SK-N-SH (cell line): ENCODE measurements around the gene SLC25A24. TPM values are rescaled to one million over a fixed set of nuclear protein-coding genes. Genes with fewer than 3 reads are reported as not detected.

Experiments
- CTCF ChIA-PET: fragments of 300-600, 350-600 bp; formaldehyde crosslinking; extraction: SDS; loops from one replicate; lab custom pipeline; 2021; lab: Yijun Ruan, JAX
- POLR2A ChIA-PET: fragments of 350-600 bp; sonication (Branson Sonifier 250); formaldehyde crosslinking; extraction: SDS; loops from one replicate; lab custom pipeline; 2020; ENCODE audit warnings: antibody characterized with exemption, inconsistent platforms; lab: Yijun Ruan, JAX
- DNase-seq: peaks from one replicate; pipeline ENCODE4 v3.0.0; 2012
- H2AFZ ChIP-seq: fragments of 200-600 bp; sonication (generic); 2 replicates; pipeline ENCODE4 v1.8.1; 2016; ENCODE audit warnings: antibody characterized with exemption, mild to moderate bottlenecking, low read depth
- H3F3A ChIP-seq: fragments of 200-600 bp; sonication (generic); replicated peaks from 2 replicates; pipeline ENCODE3; 2016; ENCODE audit warnings: antibody characterized with exemption, mild to moderate bottlenecking; ENCODE audit not compliant: insufficient read depth
- H3K27ac ChIP-seq, 2 experiments: fragments of 200-500 bp in 1 of 2; fragments of 200-600 bp in 1 of 2; sonication (Bioruptor generic) in 1 of 2; sonication (generic), shearing (Covaris generic) in 1 of 2; 2 replicates each; pipeline versions ENCODE4 v1.5.1 to v1.6.1; 2014 to 2016; ENCODE audit warnings: low read depth in 2 of 2, inconsistent platforms in 1 of 2, low read length in 1 of 2, mild to moderate bottlenecking in 1 of 2, mixed read lengths in 1 of 2
- H3K27me3 ChIP-seq: fragments of 200-600 bp; sonication (generic), shearing (Covaris generic); 2 replicates; pipeline ENCODE4 v1.6.1; 2016; ENCODE audit warnings: mixed run types; ENCODE audit not compliant: insufficient read depth
- H3K36me3 ChIP-seq, 2 experiments: fragments of 200-500 bp in 1 of 2; fragments of 200-600 bp in 1 of 2; sonication (Bioruptor generic) in 1 of 2; sonication (generic) in 1 of 2; replicated peaks in 1 of 2; 2 replicates each; pipeline versions ENCODE3 to v1.5.1; 2014 to 2016; ENCODE audit warnings: low read length in 1 of 2, mild to moderate bottlenecking in 1 of 2; ENCODE audit not compliant: insufficient read depth in 2 of 2, control insufficient read depth in 1 of 2
- H3K4me1 ChIP-seq, 2 experiments: fragments of 200-500 bp in 1 of 2; fragments of 200-600 bp in 1 of 2; sonication (Bioruptor generic) in 1 of 2; sonication (generic), shearing (Covaris generic) in 1 of 2; 2 replicates each; pipeline versions ENCODE4 v1.5.1 to v1.6.1; 2014 to 2016; ENCODE audit warnings: low read depth in 1 of 2, low read length in 1 of 2, mixed run types in 1 of 2; ENCODE audit not compliant: insufficient read depth in 2 of 2, control insufficient read depth in 1 of 2
- H3K4me2 ChIP-seq: fragments of 200-600 bp; sonication (generic), shearing (Covaris generic); 2 replicates; pipeline ENCODE4 v1.6.1; 2017; ENCODE audit warnings: mixed run types
- H3K4me3 ChIP-seq, 2 experiments: fragments of 200-500 bp in 1 of 2; fragments of 200-600 bp in 1 of 2; sonication (Bioruptor generic) in 1 of 2; sonication (generic), shearing (Covaris generic) in 1 of 2; 2 replicates each; pipeline versions ENCODE4 v1.5.1 to v1.8.1; 2014 to 2016; ENCODE audit warnings: low read depth in 2 of 2, inconsistent platforms in 1 of 2, low read length in 1 of 2, mild to moderate bottlenecking in 1 of 2, mixed read lengths in 1 of 2, moderate library complexity in 1 of 2
- H3K79me2 ChIP-seq: fragments of 200-600 bp; sonication (generic); 2 replicates; pipeline ENCODE4 v1.8.1; 2017; ENCODE audit warnings: mild to moderate bottlenecking; ENCODE audit not compliant: insufficient read depth
- H3K9ac ChIP-seq: fragments of 200-600 bp; sonication (generic); 2 replicates; pipeline ENCODE4 v1.6.1; 2017; ENCODE audit warnings: mixed run types
- H3K9me2 ChIP-seq: fragments of 200-600 bp; sonication (generic); 2 replicates; pipeline ENCODE4 v1.6.1; 2017; ENCODE audit warnings: mixed run types
- H3K9me3 ChIP-seq: fragments of 200-600 bp; sonication (generic); 2 replicates; pipeline ENCODE4 v1.6.1; 2017; ENCODE audit warnings: mixed run types, mild to moderate bottlenecking, moderate library complexity
- H4K20me1 ChIP-seq: fragments of 200-600 bp; sonication (generic); 2 replicates; pipeline ENCODE4 v1.6.1; 2017; ENCODE audit warnings: mild to moderate bottlenecking, mixed run types; ENCODE audit not compliant: insufficient read depth
- EP300 ChIP-seq, 2 experiments: IDR thresholded peaks; 2 replicates each; pipeline versions ENCODE4 v1.4.0 to v1.6.1; 2012; ENCODE audit warnings: borderline replicate concordance in 1 of 2, low read depth in 1 of 2, low read length in 1 of 2
- EZH2phosphoT487 ChIP-seq: fragments of 200-600 bp; sonication (generic); IDR thresholded peaks from 2 replicates; pipeline ENCODE4 v1.6.1; 2017; ENCODE audit warnings: low read depth, mixed run types, mild to moderate bottlenecking, antibody characterized with exemption, moderate library complexity, borderline replicate concordance
- FOXM1 ChIP-seq: IDR thresholded peaks from 2 replicates; pipeline ENCODE4 v1.4.0; 2012; ENCODE audit warnings: low read depth, mild to moderate bottlenecking
- GABPA ChIP-seq: IDR thresholded peaks from 2 replicates; pipeline ENCODE4 v1.4.0; 2012; ENCODE audit warnings: low read depth, mild to moderate bottlenecking
- GATA2 ChIP-seq: sonication (generic); formaldehyde crosslinking; IDR thresholded peaks from 2 replicates; pipeline ENCODE4 v1.5.0; 2020; ENCODE audit warnings: mild to moderate bottlenecking, missing genetic modification reagents
- JUND ChIP-seq: IDR thresholded peaks from 2 replicates; pipeline ENCODE4 v1.4.0; 2012
- MEF2A ChIP-seq: IDR thresholded peaks from 2 replicates; pipeline ENCODE4 v1.4.0; 2012; ENCODE audit warnings: low read depth, borderline replicate concordance
- NFIC ChIP-seq: IDR thresholded peaks from 2 replicates; pipeline ENCODE4 v1.4.0; 2012; ENCODE audit warnings: borderline replicate concordance
- NRF1 ChIP-seq: IDR thresholded peaks from 2 replicates; pipeline ENCODE4 v1.6.1; 2012; ENCODE audit warnings: low read depth, mild to moderate bottlenecking, low read length
- POLR2AphosphoS5 ChIP-seq: IDR thresholded peaks from 2 replicates; pipeline ENCODE4 v1.6.1; 2012; ENCODE audit warnings: low read depth, low read length
- RAD21 ChIP-seq: IDR thresholded peaks from 2 replicates; pipeline ENCODE4 v1.6.1; 2012; ENCODE audit warnings: mild to moderate bottlenecking, low read length
- RFX5 ChIP-seq: IDR thresholded peaks from 2 replicates; pipeline ENCODE4 v1.6.1; 2012; ENCODE audit warnings: mild to moderate bottlenecking, improper control_type of control experiment, low read length
- RXRA ChIP-seq: IDR thresholded peaks from 2 replicates; pipeline ENCODE4 v1.4.0; 2012; ENCODE audit warnings: low read depth, mild to moderate bottlenecking, borderline replicate concordance
- TAF1 ChIP-seq: IDR thresholded peaks from 2 replicates; pipeline ENCODE4 v1.6.1; 2012; ENCODE audit warnings: low read depth, mild to moderate bottlenecking, low read length, moderate library complexity, borderline replicate concordance
- TCF12 ChIP-seq: IDR thresholded peaks from 2 replicates; pipeline ENCODE4 v1.4.0; 2012
- TEAD4 ChIP-seq: IDR thresholded peaks from 2 replicates; pipeline ENCODE4 v1.4.0; 2012; ENCODE audit warnings: mild to moderate bottlenecking, borderline replicate concordance; ENCODE audit not compliant: insufficient read depth
- YY1 ChIP-seq: IDR thresholded peaks from 2 replicates; pipeline ENCODE4 v1.4.0; 2012; ENCODE audit warnings: low read depth, mild to moderate bottlenecking
- WGBS: methylation state at CpG from one replicate; pipeline ENCODE4 v1.1.6; 2017; ENCODE audit warnings: low lambda C conversion rate; 5-methylcytosine and 5-hydroxymethylcytosine counted together
- polyA plus RNA-seq, 3 experiments: library from polyadenylated mRNA; depleted of rRNA; stranded (reverse); fragments of >200 nt; gene quantifications; 2 replicates each; pipeline ENCODE4 v1.2.3, GENCODE V29; 2012
- TF ChIP-seq, protein P1 (sequence below): IDR thresholded peaks from 2 replicates; pipeline ENCODE4 v1.4.0; 2012; ENCODE audit warnings: low read depth
- TF ChIP-seq, protein P2 (sequence below): fragments of 150-350 bp; IDR thresholded peaks from 2 replicates; pipeline ENCODE4 v1.6.1; 2016; ENCODE audit warnings: mild to moderate bottlenecking, low read depth, low read length
- TF ChIP-seq, protein P3 (sequence below): IDR thresholded peaks from 2 replicates; pipeline ENCODE4 v1.4.0; 2012; ENCODE audit warnings: low read depth, borderline replicate concordance
- TF ChIP-seq, protein P4 (sequence below): fragments of 200-600 bp; sonication (generic); IDR thresholded peaks from 2 replicates; pipeline ENCODE4 v1.6.1; 2017; ENCODE audit warnings: antibody characterized with exemption, mild to moderate bottlenecking, moderate library complexity
- TF ChIP-seq, protein P5 (sequence below): IDR thresholded peaks from 2 replicates; pipeline ENCODE4 v1.4.0; 2012; ENCODE audit warnings: low read depth, borderline replicate concordance

The SLC25A24 gene
- polyA plus RNA-seq, 1 of the 3 experiments (the other 2 are of a cell fraction) = 11.3 TPM

DNA sequence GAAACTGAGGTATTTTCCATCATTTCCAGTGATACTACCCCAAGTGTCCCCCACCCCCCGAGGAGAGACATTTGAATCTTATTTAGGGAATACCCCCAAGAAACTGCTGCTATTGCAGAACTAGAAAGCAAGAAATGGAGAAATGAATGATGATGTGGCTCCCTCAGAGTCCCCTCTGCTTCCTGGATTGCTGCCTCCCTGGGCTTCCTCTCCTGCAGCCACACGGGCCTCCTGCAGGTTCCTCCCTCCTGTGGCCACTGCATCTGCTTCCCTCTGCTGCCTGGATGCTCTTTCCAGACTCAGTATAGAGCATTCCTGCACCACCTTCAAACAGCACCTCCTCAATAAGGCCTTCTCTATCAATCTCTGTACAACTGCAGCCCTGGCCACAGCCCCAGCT is 69.3 kb downstream of the SLC25A24 start:
- Histone ChIP-seq H3K9me2 (no peaks in the 10 kb centered on the region), H3K36me3 (peaks cover 19 to 34% of the 10 kb centered on the region in 2 experiments), H3K4me1 (no peaks in the 10 kb centered on the region), H3K27ac (no peak overlapping the region), H3K4me3 (no peak overlapping the region), H3K9me3 (no peaks in the 10 kb centered on the region), H3K27me3 (no peaks in the 10 kb centered on the region), H4K20me1 (no peaks in the 10 kb centered on the region), H3K4me2 (no peak overlapping the region), H3K79me2 (no peaks in the 10 kb centered on the region), H3F3A (no peaks in the 10 kb centered on the region), H2AFZ (no peak overlapping the region), H3K9ac (no peak overlapping the region)
- WGBS = 93% methylated on average over 2 of the region's 2 CpGs
- CTCF ChIA-PET = interaction anchor here (16.0 kb wide), 1 partner anchor 347 kb away, joined by 597 read pairs; no protein-coding TSS in a partner anchor
- POLR2A ChIA-PET = no interaction called here
- TF ChIP-seq TEAD4 (no peak), JUND (no peak), RAD21 (no peak), RFX5 (no peak), RXRA (no peak), GATA2 (no peak), MEF2A (no peak), EP300 (IDR thresholded peaks at IDR 0.05; ENCODE audit: borderline replicate concordance in 1 of 2, low read depth in 1 of 2, low read length in 1 of 2) (no peak), TAF1 (no peak)
- TF ChIP-seq, protein P1, sequence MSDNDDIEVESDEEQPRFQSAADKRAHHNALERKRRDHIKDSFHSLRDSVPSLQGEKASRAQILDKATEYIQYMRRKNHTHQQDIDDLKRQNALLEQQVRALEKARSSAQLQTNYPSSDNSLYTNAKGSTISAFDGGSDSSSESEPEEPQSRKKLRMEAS = no peak
- TF ChIP-seq, protein P2, sequence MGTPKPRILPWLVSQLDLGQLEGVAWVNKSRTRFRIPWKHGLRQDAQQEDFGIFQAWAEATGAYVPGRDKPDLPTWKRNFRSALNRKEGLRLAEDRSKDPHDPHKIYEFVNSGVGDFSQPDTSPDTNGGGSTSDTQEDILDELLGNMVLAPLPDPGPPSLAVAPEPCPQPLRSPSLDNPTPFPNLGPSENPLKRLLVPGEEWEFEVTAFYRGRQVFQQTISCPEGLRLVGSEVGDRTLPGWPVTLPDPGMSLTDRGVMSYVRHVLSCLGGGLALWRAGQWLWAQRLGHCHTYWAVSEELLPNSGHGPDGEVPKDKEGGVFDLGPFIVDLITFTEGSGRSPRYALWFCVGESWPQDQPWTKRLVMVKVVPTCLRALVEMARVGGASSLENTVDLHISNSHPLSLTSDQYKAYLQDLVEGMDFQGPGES = no peak
- no peak for DNase-seq

DNA sequence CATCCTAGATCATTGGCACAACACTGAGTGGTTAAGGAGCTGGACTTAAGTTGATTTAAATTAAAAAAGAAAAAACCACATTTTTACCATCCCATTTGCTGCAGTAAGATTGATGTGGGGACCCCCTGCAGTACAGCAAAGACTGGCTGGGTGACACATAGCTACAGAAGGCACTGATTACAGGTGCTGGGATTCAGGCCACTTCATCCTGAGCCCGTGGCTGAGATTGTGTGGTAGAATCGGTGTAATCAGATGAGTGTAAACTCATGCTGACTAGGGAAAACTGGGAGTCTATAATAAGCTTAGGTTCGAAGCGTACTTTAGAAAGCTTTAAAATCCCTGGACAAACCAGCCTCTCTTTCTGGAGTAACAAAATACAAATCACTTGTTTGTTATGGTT is 70.1 kb downstream of the SLC25A24 start:
- H4K20me1 ChIP-seq = no peaks in the 10 kb centered on the region
- no peaks in the 10 kb centered on the region for H3K27me3 ChIP-seq
- no peaks in the 10 kb centered on the region for H3K9me2 ChIP-seq
- POLR2A ChIA-PET = no interaction called here
- H3K9me3 ChIP-seq = no peaks in the 10 kb centered on the region
- no peaks in the 10 kb centered on the region for H3K4me1 ChIP-seq
- no peak overlapping the region for H3K4me2 ChIP-seq
- TF ChIP-seq, protein P1 = no peak
- no peak for TF ChIP-seq YY1
- TF ChIP-seq, protein P3, sequence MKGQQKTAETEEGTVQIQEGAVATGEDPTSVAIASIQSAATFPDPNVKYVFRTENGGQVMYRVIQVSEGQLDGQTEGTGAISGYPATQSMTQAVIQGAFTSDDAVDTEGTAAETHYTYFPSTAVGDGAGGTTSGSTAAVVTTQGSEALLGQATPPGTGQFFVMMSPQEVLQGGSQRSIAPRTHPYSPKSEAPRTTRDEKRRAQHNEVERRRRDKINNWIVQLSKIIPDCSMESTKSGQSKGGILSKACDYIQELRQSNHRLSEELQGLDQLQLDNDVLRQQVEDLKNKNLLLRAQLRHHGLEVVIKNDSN = no peak
- TF ChIP-seq NFIC = no peak
- no peak for TF ChIP-seq TEAD4
- no peak for TF ChIP-seq NRF1
- no peak for TF ChIP-seq RXRA
- TF ChIP-seq, protein P4, sequence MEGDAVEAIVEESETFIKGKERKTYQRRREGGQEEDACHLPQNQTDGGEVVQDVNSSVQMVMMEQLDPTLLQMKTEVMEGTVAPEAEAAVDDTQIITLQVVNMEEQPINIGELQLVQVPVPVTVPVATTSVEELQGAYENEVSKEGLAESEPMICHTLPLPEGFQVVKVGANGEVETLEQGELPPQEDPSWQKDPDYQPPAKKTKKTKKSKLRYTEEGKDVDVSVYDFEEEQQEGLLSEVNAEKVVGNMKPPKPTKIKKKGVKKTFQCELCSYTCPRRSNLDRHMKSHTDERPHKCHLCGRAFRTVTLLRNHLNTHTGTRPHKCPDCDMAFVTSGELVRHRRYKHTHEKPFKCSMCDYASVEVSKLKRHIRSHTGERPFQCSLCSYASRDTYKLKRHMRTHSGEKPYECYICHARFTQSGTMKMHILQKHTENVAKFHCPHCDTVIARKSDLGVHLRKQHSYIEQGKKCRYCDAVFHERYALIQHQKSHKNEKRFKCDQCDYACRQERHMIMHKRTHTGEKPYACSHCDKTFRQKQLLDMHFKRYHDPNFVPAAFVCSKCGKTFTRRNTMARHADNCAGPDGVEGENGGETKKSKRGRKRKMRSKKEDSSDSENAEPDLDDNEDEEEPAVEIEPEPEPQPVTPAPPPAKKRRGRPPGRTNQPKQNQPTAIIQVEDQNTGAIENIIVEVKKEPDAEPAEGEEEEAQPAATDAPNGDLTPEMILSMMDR = no peak
- no peak for TF ChIP-seq FOXM1
- TF ChIP-seq MEF2A = no peak
- TF ChIP-seq POLR2AphosphoS5 = no peak
- no peak for TF ChIP-seq GABPA
- TF ChIP-seq TCF12 = no peak
- no peak for TF ChIP-seq EZH2phosphoT487
- TF ChIP-seq RFX5 = no peak
- TF ChIP-seq, protein P5, sequence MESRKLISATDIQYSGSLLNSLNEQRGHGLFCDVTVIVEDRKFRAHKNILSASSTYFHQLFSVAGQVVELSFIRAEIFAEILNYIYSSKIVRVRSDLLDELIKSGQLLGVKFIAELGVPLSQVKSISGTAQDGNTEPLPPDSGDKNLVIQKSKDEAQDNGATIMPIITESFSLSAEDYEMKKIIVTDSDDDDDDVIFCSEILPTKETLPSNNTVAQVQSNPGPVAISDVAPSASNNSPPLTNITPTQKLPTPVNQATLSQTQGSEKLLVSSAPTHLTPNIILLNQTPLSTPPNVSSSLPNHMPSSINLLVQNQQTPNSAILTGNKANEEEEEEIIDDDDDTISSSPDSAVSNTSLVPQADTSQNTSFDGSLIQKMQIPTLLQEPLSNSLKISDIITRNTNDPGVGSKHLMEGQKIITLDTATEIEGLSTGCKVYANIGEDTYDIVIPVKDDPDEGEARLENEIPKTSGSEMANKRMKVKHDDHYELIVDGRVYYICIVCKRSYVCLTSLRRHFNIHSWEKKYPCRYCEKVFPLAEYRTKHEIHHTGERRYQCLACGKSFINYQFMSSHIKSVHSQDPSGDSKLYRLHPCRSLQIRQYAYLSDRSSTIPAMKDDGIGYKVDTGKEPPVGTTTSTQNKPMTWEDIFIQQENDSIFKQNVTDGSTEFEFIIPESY = no peak
- no peaks in the 10 kb centered on the region for H3F3A ChIP-seq
- WGBS = 97% methylated on average over 4 of the region's 4 CpGs
- no peaks in the 10 kb centered on the region for H3K79me2 ChIP-seq
- no peak for DNase-seq
- no peak overlapping the region for H3K9ac ChIP-seq
- H2AFZ ChIP-seq = no peak overlapping the region
- CTCF ChIA-PET = interaction anchor here (16.0 kb wide), 1 partner anchor 346 kb away, joined by 597 read pairs; no protein-coding TSS in a partner anchor
- H3K4me3 ChIP-seq = no peak overlapping the region
- H3K36me3 ChIP-seq = peaks cover 12 to 29% of the 10 kb centered on the region in 2 experiments
- no peak overlapping the region for H3K27ac ChIP-seq
